OCI-LY7 (cell line): ENCODE data around the gene FMNL3.
"Not testable (repeated sequence)": the region's sequence is repeated elsewhere in the genome, so short reads cannot be mapped to it uniquely, and the experiment has no call there.

Experiments
- CTCF ChIP-seq: fragments of 200-600 bp; sonication (generic); conservative IDR thresholded peaks from 2 replicates; pipeline ENCODE4 v1.5.1; 2014; ENCODE audit warnings: mild to moderate bottlenecking, antibody characterized with exemption, low read length, moderate library complexity, mixed read lengths
- EZH2phosphoT487 ChIP-seq: fragments of 200-600 bp; sonication (generic); IDR thresholded peaks from 2 replicates; pipeline ENCODE4 v1.6.1; 2018; ENCODE audit warnings: low read depth, borderline replicate concordance, mild to moderate bottlenecking, mixed run types, antibody characterized with exemption, low read length, moderate library complexity, mixed read lengths

DNA sequence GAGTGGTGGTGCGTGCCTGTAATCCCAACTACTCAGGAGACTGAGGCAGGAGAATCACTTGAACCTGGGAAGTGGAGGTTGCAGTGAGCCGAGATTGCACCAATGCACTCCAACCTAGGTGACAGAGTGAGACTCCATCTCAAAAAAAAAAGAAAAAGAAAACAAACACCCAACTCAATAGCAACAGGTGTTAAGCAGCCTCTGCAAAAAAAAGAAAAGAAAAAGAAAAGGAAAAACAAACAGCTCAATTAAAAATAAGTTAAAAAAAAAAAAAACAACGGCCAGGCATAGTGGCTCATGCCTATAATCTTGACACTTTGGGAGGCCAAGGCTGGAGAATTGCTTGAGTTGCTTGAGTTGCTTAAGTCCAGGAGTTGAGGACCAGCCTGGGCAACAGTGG, 10.6 kb upstream of the FMNL3 start:
- not testable (repeated sequence) for TF ChIP-seq CTCF, EZH2phosphoT487
